ENCODE data around the gene SPATA6. TPM values are rescaled to one million over a fixed set of nuclear protein-coding genes. Genes with fewer than 3 reads are reported as not detected.
"Not testable (repeated sequence)": the region's sequence is repeated elsewhere in the genome, so short reads cannot be mapped to it uniquely, and the experiment has no call there.

SPATA6 gene
- total RNA-seq, 2 experiments from 2014 or later, result 1.6 to 1.8 TPM

DNA sequence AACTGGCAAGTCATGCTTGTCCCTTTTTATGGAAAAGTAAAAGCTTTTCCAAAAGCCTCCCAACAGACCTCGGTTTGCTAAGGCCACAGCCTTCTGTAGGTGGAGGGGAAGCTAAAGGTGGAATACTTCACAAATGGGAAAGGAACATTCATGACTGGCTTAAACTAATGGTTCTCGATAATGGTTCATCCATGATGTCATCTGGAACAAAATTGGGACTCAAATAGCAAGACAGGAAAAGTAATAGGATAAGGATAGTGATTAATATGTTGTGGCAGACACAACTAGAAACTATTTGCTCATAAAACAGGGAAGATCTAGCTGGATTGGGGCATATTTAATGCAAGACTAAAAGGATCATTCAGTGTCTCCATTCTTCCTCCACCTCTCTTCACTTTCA lies 16.7 kb upstream of the SPATA6 start:
- CTCF ChIA-PET, result no interaction called here
- Mint-ChIP-seq H3K4me1 (ENCODE audit: low read depth) (no peaks in the 10 kb centered on the region), H3K27me3 (ENCODE audit: low read depth) (peaks cover 6% of the 10 kb centered on the region)

DNA sequence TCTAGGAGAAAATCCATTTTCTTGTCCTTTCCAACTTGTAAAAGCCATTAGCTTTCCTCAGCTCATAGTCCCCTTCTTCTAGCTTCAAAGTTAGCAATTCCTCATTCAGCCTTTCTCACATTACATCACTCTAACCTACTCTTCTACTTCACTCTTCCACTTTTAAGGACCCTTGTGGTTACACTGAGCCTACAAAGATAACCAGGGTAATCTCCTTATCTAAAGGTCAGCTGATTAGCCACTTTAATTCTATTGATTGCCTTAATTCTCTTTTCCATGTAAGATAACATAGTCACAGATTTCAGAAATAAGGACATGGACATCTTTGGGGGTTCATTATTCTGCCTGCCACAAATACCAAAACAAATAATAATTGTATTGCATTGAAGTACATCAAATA lies 8.5 kb upstream of the SPATA6 start:
- CTCF ChIA-PET, result no interaction called here
- no peaks in the 10 kb centered on the region for H3K27me3 Mint-ChIP-seq (ENCODE audit: low read depth)

More for the DNA sequence above, 16.7 kb upstream of the SPATA6 start:
- intact Hi-C loops (cut with micrococcal nuclease), result no loop called here
- H3K9me3 Mint-ChIP-seq, result no peaks in the 10 kb centered on the region
- H3K4me3 Mint-ChIP-seq, result no peak overlapping the region
- no peaks in the 10 kb centered on the region for H3K36me3 Mint-ChIP-seq (ENCODE audit: low read depth)
- no peak for DNase-seq
- no peak overlapping the region for H3K27ac Mint-ChIP-seq

DNA sequence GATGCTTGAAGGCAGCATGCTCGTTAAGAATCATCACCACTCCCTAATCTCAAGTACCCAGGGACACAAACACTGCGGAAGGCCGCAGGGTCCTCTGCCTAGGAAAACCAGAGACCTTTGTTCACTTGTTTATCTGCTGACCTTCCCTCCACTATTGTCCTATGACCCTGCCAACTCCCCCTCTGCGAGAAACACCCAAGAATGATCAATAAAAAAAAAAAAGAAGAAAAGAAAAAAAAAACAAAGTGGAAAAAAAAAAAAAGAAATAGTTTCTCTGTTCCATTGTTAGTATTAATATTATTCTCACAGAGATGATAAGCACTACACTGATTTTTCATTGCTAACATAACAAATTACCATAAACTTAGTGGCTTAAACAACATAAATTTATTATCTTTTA lies 8.0 kb upstream of the SPATA6 start:
- H3K4me3 Mint-ChIP-seq; H3K36me3 Mint-ChIP-seq (ENCODE audit: low read depth); H3K27ac Mint-ChIP-seq; CTCF ChIA-PET; DNase-seq; intact Hi-C loops (cut with micrococcal nuclease); H3K4me1 Mint-ChIP-seq (ENCODE audit: low read depth); H3K9me3 Mint-ChIP-seq; H3K27me3 Mint-ChIP-seq (ENCODE audit: low read depth): not testable (repeated sequence)

More for the DNA sequence above, 8.5 kb upstream of the SPATA6 start:
- Mint-ChIP-seq H3K4me1 (ENCODE audit: low read depth) (no peaks in the 10 kb centered on the region), H3K9me3 (no peaks in the 10 kb centered on the region), H3K36me3 (ENCODE audit: low read depth) (no peaks in the 10 kb centered on the region), H3K27ac (peak overlapping the region; percentile 38), H3K4me3 (no peak overlapping the region)
- no peak for DNase-seq
- intact Hi-C loops (cut with micrococcal nuclease), result no loop called here

DNA sequence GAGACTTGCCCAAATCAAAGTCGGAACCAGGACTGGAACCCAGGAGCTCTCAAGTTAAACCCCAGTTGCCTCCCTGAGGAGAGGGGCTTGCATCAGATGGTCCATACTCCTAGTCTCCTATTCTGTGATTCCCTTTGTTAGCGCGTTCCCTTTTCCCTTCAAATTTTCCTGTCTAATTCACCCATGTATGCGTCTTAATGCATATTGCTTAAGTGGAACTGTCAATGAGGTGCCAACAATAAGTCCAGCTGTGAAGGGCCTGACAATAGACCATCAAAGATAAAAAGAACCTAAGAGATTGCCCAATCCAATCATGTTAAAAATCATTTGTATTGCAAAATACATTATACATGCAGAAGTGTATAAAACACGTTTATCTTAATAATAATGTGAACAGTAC lies 634 bp upstream of the SPATA6 start:
- no peaks in the 10 kb centered on the region for H3K36me3 Mint-ChIP-seq (ENCODE audit: low read depth)
- peaks cover 21% of the 10 kb centered on the region for H3K4me1 Mint-ChIP-seq (ENCODE audit: low read depth)
- H3K4me3 Mint-ChIP-seq, result peak overlapping the region; percentile 80
- DNase-seq, result no peak
- H3K27me3 Mint-ChIP-seq (ENCODE audit: low read depth), result peaks cover 20% of the 10 kb centered on the region
- CTCF ChIA-PET, result interaction anchor here (0.9 kb wide), 1 partner anchor 25 kb away, joined by 4 read pairs; no protein-coding TSS in a partner anchor
- H3K27ac Mint-ChIP-seq, result no peak overlapping the region
- no peaks in the 10 kb centered on the region for H3K9me3 Mint-ChIP-seq
- intact Hi-C loops (cut with micrococcal nuclease), result loop anchor here (1.0 to 10.0 kb wide), 4 partner anchors 26 to 1160 kb away; partner anchors contain the start of genes BEND5 and STIL

DNA sequence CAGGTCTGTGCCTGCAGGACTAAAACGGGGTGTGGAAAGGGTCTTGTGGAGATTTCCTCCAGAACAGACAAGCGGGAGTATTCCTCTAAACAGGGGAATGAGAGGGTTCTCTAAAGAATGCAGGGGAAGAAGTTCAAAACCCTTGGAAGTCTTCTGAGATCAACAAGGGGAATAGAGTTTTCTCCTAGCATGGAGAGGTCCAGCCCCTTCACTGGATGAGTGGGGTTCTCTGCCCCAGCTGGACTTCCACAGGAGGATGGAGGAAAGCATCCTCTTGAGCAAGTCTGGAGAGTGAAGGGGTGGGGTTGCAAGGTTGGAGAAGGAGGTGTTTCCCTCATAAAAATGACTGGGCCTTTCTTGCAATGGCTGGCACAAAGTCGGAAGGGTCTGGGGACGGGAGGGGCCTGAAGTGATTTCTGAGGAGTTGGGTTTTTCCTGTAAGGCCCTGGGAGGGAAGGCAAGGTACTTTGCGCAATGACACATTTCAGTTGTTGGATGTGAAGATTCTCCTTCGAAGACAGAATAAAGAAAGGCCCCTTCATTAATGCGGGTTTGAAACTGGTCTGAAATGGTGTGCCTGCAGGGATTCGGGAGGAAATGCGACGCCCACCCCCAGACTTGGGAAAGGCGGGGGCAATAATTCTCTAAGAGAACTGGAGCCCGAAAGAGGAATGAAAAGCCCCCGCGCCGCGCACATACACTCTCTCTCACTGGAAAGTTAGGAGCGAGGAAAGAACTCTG lies 884 bp downstream of the SPATA6 start:
- Mint-ChIP-seq H3K36me3 (ENCODE audit: low read depth) (no peaks in the 10 kb centered on the region), H3K9me3 (no peaks in the 10 kb centered on the region), H3K4me1 (ENCODE audit: low read depth) (peaks cover 23% of the 10 kb centered on the region), H3K27me3 (ENCODE audit: low read depth) (peaks cover 20% of the 10 kb centered on the region), H3K27ac (no peak overlapping the region), H3K4me3 (peak overlapping the region; percentile 80)
- no peak for DNase-seq
- CTCF ChIA-PET, result no interaction called here
- intact Hi-C loops (cut with micrococcal nuclease), result loop anchor here (5.0 to 10.0 kb wide), 2 partner anchors 304 to 1159 kb away; partner anchors contain the start of genes BEND5 and STIL

DNA sequence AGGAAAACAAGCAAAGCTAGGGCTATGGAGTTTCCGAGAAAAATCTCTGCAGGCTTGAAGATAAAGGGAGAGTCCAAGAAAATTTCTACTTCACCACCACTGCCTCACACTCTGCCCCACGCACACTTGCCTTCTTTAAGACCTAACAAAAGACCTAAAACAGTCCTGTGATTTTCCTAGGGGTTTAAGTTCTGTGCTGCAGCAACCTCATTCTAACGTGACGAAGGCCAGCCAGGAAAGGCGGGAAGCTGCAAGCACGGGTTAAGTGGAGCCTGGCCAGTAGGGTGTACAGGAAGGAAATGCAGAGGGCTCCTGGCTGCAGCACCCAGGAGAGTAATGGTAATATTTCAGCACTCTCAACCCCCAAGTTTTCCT lies 1.5 kb downstream of the SPATA6 start:
- Mint-ChIP-seq H3K27me3 (ENCODE audit: low read depth) (peaks cover 20% of the 10 kb centered on the region), H3K4me1 (ENCODE audit: low read depth) (peaks cover 23% of the 10 kb centered on the region), H3K36me3 (ENCODE audit: low read depth) (no peaks in the 10 kb centered on the region), H3K9me3 (no peaks in the 10 kb centered on the region), H3K4me3 (peak overlapping the region; percentile 80), H3K27ac (no peak overlapping the region)
- CTCF ChIA-PET, result no interaction called here
- intact Hi-C loops (cut with micrococcal nuclease), result loop anchor here (5.0 to 10.0 kb wide), 2 partner anchors 304 to 1158 kb away; partner anchors contain the start of genes BEND5 and STIL
- no peak for DNase-seq

DNA sequence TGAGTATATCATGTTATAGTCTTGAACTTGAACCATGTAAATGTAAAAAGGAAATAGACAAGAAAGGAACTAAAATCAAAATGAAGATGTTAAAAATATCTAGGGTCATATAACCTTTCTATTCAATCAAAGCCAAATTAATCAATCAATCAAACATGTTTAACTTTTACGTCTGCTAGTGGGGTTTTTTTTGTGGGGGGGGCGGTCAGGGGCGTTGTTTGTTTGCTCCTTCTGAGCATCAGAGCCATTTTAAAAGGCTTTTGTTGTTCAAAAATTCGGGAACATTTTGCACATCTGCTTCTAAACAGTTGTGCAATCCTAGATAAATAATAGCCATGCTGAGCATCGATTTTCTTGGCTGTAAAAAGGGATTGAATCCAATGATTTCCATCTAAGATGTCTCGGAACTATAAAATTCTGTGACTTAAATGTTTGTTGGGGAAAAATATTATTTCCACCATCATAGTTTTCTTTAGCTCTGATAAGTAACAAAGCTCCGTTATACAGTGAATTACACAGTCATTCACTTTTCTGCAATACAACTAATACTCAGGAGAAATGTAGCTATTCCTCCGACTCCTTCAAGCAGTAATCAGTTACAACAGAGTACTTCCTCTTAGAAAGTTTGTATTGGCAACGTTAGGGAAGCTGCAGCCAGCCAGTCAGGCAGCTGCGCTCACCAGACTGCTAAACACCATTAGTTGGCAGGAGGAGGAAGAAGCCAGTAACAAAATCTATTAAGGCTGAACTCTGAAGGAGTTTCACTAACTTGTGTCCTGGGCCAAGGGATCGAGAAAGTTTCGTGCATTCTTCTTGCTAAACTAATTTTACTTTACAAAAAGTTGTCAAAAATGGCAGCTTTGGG lies 2.2 kb downstream of the SPATA6 start:
- H3K9me3 Mint-ChIP-seq, result no peaks in the 10 kb centered on the region
- peaks cover 23% of the 10 kb centered on the region for H3K4me1 Mint-ChIP-seq (ENCODE audit: low read depth)

DNA sequence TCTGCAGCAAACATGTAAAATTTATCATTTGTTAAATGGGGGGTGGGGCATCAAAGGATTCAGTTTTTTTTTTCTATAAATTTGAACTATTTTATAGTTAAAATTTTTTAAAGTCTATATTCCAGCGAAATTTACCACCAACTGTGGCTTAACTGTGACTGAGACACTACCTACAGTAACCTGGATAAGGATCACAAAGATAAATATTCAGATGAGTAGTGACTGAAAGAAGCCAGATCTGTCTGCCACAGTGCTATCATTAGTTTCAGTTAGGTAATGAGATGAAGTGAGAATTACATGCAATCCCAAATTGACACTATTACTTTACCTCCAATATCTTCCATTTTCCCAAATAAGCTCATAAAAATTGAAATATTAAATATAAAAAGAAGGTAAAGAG lies 5.4 kb downstream of the SPATA6 start:
- intact Hi-C loops (cut with micrococcal nuclease), result no loop called here
- Mint-ChIP-seq H3K4me1 (ENCODE audit: low read depth) (peaks cover 18% of the 10 kb centered on the region), H3K27me3 (ENCODE audit: low read depth) (peaks cover 17% of the 10 kb centered on the region), H3K4me3 (no peak overlapping the region), H3K27ac (no peak overlapping the region), H3K9me3 (no peaks in the 10 kb centered on the region), H3K36me3 (ENCODE audit: low read depth) (no peaks in the 10 kb centered on the region)
- DNase-seq, result no peak
- CTCF ChIA-PET, result no interaction called here

More for the DNA sequence above, 2.2 kb downstream of the SPATA6 start:
- Mint-ChIP-seq H3K27ac (no peak overlapping the region), H3K4me3 (no peak overlapping the region), H3K27me3 (ENCODE audit: low read depth) (peaks cover 20% of the 10 kb centered on the region), H3K36me3 (ENCODE audit: low read depth) (no peaks in the 10 kb centered on the region)
- no peak for DNase-seq
- CTCF ChIA-PET, result no interaction called here
- intact Hi-C loops (cut with micrococcal nuclease), result loop anchor here (5.0 to 10.0 kb wide), 2 partner anchors 305 to 1158 kb away; partner anchors contain the start of genes BEND5 and STIL

DNA sequence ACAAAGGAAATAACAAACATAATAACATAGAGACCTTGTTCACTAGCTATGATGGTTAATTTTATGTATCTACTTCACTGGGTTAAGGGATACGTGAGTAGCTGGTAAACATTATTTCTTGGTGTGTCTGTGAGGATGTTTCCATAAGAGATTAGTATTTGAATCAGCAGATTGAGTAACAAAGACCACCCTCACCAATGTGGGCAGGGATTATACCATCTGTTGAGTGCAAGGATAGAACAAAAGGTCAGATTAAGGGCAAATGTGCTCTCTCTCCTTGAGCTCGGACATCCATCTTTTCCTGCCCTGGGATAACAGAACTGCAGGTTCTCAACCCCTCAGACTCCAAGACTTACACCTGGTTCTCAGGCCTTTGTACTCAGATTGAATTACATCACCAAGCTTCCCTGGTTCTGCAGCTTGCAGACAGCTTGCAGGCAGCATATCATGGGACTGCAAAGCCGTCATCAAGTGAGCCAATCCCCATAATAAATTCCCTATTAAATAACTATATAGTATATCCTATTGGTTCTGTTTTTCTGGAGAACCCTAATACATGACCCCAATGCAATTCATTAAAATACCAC lies 9.2 kb downstream of the SPATA6 start:
- Mint-ChIP-seq H3K4me3 (no peak overlapping the region), H3K27ac (no peak overlapping the region), H3K4me1 (ENCODE audit: low read depth) (peaks cover 2% of the 10 kb centered on the region), H3K9me3 (no peaks in the 10 kb centered on the region), H3K36me3 (ENCODE audit: low read depth) (no peaks in the 10 kb centered on the region), H3K27me3 (ENCODE audit: low read depth) (peaks cover 2% of the 10 kb centered on the region)
- CTCF ChIA-PET, result interaction anchor here (1.3 kb wide), 1 partner anchor 12 kb away, joined by 3 read pairs; no protein-coding TSS in a partner anchor
- intact Hi-C loops (cut with micrococcal nuclease), result no loop called here
- no peak for DNase-seq

DNA sequence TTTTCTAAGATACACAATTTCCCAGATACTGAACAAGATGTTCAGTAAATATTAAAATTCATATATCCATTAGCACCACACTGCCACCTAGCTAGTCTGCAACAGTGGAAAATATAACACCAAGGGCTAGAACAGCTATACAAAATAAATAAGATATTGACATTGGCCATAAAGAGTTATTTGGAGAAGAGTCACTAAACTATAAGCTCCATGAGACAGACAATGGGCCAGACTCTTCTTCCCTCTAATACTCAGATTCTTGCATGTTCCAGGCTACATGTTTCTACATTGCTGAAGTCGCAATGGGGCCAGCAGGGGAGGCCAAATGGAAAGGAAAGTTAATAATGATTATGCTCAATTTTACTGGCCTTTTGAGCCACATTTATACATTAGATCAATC lies 21.5 kb downstream of the SPATA6 start:
- H3K27ac Mint-ChIP-seq, result no peak overlapping the region
- intact Hi-C loops (cut with micrococcal nuclease), result no loop called here
- DNase-seq, result no peak
- H3K9me3 Mint-ChIP-seq, result no peaks in the 10 kb centered on the region
- no peak overlapping the region for H3K4me3 Mint-ChIP-seq
- no peaks in the 10 kb centered on the region for H3K4me1 Mint-ChIP-seq (ENCODE audit: low read depth)
- peaks cover 1% of the 10 kb centered on the region for H3K36me3 Mint-ChIP-seq (ENCODE audit: low read depth)
- peaks cover 4% of the 10 kb centered on the region for H3K27me3 Mint-ChIP-seq (ENCODE audit: low read depth)
- CTCF ChIA-PET, result interaction anchor here (1.2 kb wide), 1 partner anchor 12 kb away, joined by 3 read pairs; no protein-coding TSS in a partner anchor

DNA sequence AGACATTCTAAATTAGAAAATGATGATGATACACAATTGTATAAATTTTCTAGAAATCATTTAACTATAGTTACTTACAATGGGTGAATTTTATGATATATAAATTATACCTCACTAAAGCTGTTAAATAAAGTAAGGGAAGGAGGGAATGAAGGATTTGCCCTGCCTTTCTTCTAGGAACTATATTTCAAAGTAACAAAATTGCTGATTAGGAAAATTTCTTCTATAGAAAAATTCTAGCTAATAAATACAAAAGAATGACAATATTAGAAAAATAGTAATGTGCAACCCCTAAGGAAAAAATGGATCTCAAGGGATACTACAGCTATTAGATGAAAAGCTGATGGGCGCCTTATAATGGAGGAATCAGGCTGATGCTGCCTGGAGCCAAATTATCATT lies 23.1 kb downstream of the SPATA6 start:
- DNase-seq, result no peak
- Mint-ChIP-seq H3K4me3 (no peak overlapping the region), H3K36me3 (ENCODE audit: low read depth) (peaks cover 1% of the 10 kb centered on the region), H3K27ac (no peak overlapping the region), H3K4me1 (ENCODE audit: low read depth) (no peaks in the 10 kb centered on the region), H3K9me3 (peaks cover 7% of the 10 kb centered on the region), H3K27me3 (ENCODE audit: low read depth) (peaks cover 2% of the 10 kb centered on the region)
- CTCF ChIA-PET, result no interaction called here
- intact Hi-C loops (cut with micrococcal nuclease), result no loop called here

DNA sequence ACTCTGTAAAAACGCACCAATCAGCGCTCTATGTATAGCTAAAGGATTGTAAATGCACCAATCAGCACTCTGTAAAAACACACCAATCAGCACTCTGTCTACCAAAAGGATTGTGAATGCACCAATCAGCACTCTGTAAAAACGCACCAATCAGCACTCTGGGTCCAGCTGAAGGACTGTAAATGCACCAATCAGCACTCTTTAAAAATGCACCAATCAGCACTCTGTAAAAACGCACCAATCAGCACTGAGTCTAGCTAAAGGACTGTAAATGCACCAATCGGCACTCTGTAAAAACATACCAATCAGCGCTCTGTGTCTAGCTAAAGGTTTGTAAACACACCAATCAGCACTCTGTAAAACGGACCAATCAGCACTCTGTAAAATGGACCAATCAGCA lies 27.8 kb downstream of the SPATA6 start:
- H3K27me3 Mint-ChIP-seq (ENCODE audit: low read depth); intact Hi-C loops (cut with micrococcal nuclease); CTCF ChIA-PET; H3K27ac Mint-ChIP-seq; H3K4me3 Mint-ChIP-seq; DNase-seq; H3K36me3 Mint-ChIP-seq (ENCODE audit: low read depth); H3K4me1 Mint-ChIP-seq (ENCODE audit: low read depth): not testable (repeated sequence)
- peaks cover 17% of the 10 kb centered on the region for H3K9me3 Mint-ChIP-seq

Data from activated naive CD4-positive, alpha-beta T cell treated with anti-CD3 and anti-CD28 coated beads for 36 hours (primary cell).